GM04503 (cell line): Measurements from ENCODE around the gene C1S.
"Not testable (repeated sequence)": the region's sequence is repeated elsewhere in the genome, so short reads cannot be mapped to it uniquely, and the experiment has no call there.

Experiments
- DNase-seq: peaks from one replicate; pipeline ENCODE4 v3.0.0-alpha.2; 2012; ENCODE audit warnings: low read depth

The C1S gene

GRCh38 chr12:7103837-7104584 is 43.5 kb downstream of the C1S start:
- no peak for DNase-seq

- DNase-seq = no peak
These were observed 45.6 kb downstream of the C1S start for GRCh38 chr12:7106082-7106481.

GRCh38 chr12:7107181-7107580 is 46.7 kb downstream of the C1S start:
- not testable (repeated sequence) for DNase-seq

- no peak for DNase-seq
These were observed 47.1 kb downstream of the C1S start for GRCh38 chr12:7107636-7108002.

- no peak for DNase-seq
These were observed 47.7 kb downstream of the C1S start for GRCh38 chr12:7108003-7108795.

GRCh38 chr12:7108796-7109571 is 48.5 kb downstream of the C1S start, which contains the start of gene C1RL:
C1RL (minus strand) TSS chr12:7109214; CDS start chr12:7109180, 34 bp downstream.
- peak; percentile 27 for DNase-seq

GRCh38 chr12:7109572-7109920 is 49.0 kb downstream of the C1S start:
- DNase-seq = no peak

- no peak for DNase-seq
These were observed 50.1 kb downstream of the C1S start for GRCh38 chr12:7110661-7111060.

- no peak for DNase-seq
These were observed 51.5 kb downstream of the C1S start for GRCh38 chr12:7112041-7112440.

GRCh38 chr12:7113389-7113871 is 52.9 kb downstream of the C1S start:
- no peak for DNase-seq

GRCh38 chr12:7114008-7114407 is 53.5 kb downstream of the C1S start:
- DNase-seq = no peak

GRCh38 chr12:7114851-7115250 is 54.3 kb downstream of the C1S start:
- no peak for DNase-seq

GRCh38 chr12:7116196-7116595 is 55.7 kb downstream of the C1S start:
- DNase-seq = no peak

GRCh38 chr12:7116916-7117315 is 56.4 kb downstream of the C1S start:
- no peak for DNase-seq

- no peak for DNase-seq
These were observed 57.2 kb downstream of the C1S start for GRCh38 chr12:7117670-7118069.

- DNase-seq = no peak
These were observed 58.4 kb downstream of the C1S start for GRCh38 chr12:7118881-7119280.

- DNase-seq = no peak
These were observed 59.6 kb downstream of the C1S start for GRCh38 chr12:7120166-7120565.
